Measurements from ENCODE around the gene DBT.

The DBT gene

DNA sequence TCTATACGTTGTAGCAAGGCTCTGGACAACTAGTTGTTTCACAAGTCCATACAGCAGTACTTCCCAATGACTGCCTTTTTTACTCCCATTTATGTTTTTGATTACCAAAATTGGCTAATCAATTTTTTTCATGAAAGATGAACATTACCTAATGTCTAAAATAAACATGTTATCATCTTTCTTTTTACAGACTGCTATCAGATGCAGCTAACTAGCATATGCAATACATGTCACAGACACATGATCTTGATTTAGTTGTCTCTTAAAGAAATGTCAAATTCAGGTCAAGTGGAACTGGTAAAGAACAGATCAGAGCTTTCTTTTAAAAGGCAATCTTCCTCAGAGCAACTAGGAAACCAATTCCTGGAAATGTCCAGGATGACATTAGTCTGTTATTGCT lies 630 bp upstream of the DBT start:
- Histone ChIP-seq H3K27me3 (replicated peaks; ENCODE audit: insufficient read depth, low read length) (no peaks in the 10 kb centered on the region), H3K36me3 (replicated peaks; ENCODE audit: insufficient read depth, low read length) (no peaks in the 10 kb centered on the region), H4K20me1 (ENCODE audit: insufficient read depth, low read length) (no peaks in the 10 kb centered on the region), H3K27ac (ENCODE audit: low read length) (no peak overlapping the region), H3K9ac (ENCODE audit: low read length) (peak overlapping the region; percentile 15; the same call in 1 of the 2 replicates), H3K4me2 (ENCODE audit: low read depth, low read length) (peak overlapping the region; percentile 47; the same call in 1 of the 2 replicates), H3K9me3 (replicated peaks; ENCODE audit: insufficient read depth, low read length) (no peaks in the 10 kb centered on the region), H3K9me2 (replicated peaks; ENCODE audit: insufficient read depth, low read length) (no peaks in the 10 kb centered on the region), H3K4me1 (ENCODE audit: low read length) (0 out of 2 replicates have a peak, but pooled peaks cover 3% of the 10 kb centered on the region), H2AFZ (ENCODE audit: low read length) (peak overlapping the region; percentile 95), H3K79me2 (ENCODE audit: low read length) (peaks cover 16% of the 10 kb centered on the region), H3F3A (ENCODE audit: insufficient read depth, low read length) (no peaks in the 10 kb centered on the region), H3K4me3 (ENCODE audit: low read length) (peak overlapping the region; percentile 92; the same call in 1 of the 2 replicates)
- DNase-seq, result no peak
- no peak for TF ChIP-seq EZH2 (optimal IDR thresholded peaks at IDR 0.05; ENCODE audit: low read depth, low read length)
- TF ChIP-seq, protein P1, sequence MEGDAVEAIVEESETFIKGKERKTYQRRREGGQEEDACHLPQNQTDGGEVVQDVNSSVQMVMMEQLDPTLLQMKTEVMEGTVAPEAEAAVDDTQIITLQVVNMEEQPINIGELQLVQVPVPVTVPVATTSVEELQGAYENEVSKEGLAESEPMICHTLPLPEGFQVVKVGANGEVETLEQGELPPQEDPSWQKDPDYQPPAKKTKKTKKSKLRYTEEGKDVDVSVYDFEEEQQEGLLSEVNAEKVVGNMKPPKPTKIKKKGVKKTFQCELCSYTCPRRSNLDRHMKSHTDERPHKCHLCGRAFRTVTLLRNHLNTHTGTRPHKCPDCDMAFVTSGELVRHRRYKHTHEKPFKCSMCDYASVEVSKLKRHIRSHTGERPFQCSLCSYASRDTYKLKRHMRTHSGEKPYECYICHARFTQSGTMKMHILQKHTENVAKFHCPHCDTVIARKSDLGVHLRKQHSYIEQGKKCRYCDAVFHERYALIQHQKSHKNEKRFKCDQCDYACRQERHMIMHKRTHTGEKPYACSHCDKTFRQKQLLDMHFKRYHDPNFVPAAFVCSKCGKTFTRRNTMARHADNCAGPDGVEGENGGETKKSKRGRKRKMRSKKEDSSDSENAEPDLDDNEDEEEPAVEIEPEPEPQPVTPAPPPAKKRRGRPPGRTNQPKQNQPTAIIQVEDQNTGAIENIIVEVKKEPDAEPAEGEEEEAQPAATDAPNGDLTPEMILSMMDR (IDR thresholded peaks at IDR 0.05; ENCODE audit: low read length), result no peak
- no peak for TF ChIP-seq EZH2phosphoT487 (IDR thresholded peaks at IDR 0.05; ENCODE audit: low read length)

DNA sequence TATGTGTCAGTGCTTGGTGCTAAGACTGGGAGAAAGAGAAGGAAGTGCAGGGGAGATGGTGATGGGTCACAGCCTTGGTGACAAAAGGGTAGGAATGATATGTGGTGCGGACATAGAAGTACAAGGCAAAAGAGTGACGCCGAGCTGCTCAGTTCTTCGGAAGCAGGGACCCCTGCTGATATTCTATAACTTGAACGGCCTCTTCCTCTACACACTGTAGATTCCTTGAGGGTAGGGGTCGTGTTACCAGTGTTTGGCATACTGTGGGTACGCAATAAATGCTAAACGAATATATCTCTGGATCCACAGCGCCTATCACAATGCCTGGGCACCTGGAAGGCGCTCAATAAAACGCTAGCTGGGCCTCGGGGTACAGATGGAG lies 488 bp downstream of the DBT start:
- peak overlapping the region; percentile 95 for H2AFZ ChIP-seq (ENCODE audit: low read length)
- H3F3A ChIP-seq (ENCODE audit: insufficient read depth, low read length), result no peaks in the 10 kb centered on the region
- peak overlapping the region; percentile 81 for H3K9ac ChIP-seq (ENCODE audit: low read length)
- H3K79me2 ChIP-seq (ENCODE audit: low read length), result peaks cover 16% of the 10 kb centered on the region
- 0 out of 2 replicates have a peak, but pooled peaks cover 3% of the 10 kb centered on the region for H3K4me1 ChIP-seq (ENCODE audit: low read length)
- peak overlapping the region; percentile 92 for H3K4me3 ChIP-seq (ENCODE audit: low read length)
- no peak for DNase-seq
- H3K27ac ChIP-seq (ENCODE audit: low read length), result peak overlapping the region; percentile 48; the same call in 1 of the 2 replicates
- H3K4me2 ChIP-seq (ENCODE audit: low read depth, low read length), result peak overlapping the region; percentile 78
- no peaks in the 10 kb centered on the region for H3K27me3 ChIP-seq (replicated peaks; ENCODE audit: insufficient read depth, low read length)
- TF ChIP-seq EZH2 (optimal IDR thresholded peaks at IDR 0.05; ENCODE audit: low read depth, low read length) (no peak), EZH2phosphoT487 (IDR thresholded peaks at IDR 0.05; ENCODE audit: low read length) (no peak)
- TF ChIP-seq, protein P1 (IDR thresholded peaks at IDR 0.05; ENCODE audit: low read length), result no peak
- H3K9me3 ChIP-seq (replicated peaks; ENCODE audit: insufficient read depth, low read length), result no peaks in the 10 kb centered on the region
- no peaks in the 10 kb centered on the region for H4K20me1 ChIP-seq (ENCODE audit: insufficient read depth, low read length)
- H3K36me3 ChIP-seq (replicated peaks; ENCODE audit: insufficient read depth, low read length), result no peaks in the 10 kb centered on the region
- no peaks in the 10 kb centered on the region for H3K9me2 ChIP-seq (replicated peaks; ENCODE audit: insufficient read depth, low read length)

DNA sequence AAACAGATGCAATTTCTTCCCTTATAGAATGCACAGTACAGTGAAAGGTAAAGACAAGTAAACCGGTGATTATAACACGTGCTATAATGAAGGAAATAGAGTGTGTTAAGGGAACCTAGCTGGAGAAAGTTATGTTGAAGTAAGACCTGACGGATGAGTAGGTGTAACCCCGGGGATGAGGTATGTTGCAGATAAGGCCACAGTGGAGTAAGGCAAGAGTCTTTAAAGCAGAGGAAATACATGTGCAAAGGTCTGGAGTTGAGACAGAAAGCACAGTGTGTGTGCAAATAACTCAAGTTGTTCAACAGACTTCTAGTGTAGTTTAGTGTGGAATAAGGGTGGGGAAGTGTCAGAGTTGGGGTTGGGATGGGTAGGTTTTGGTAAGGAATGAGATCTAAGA lies 2.9 kb downstream of the DBT start:
- Histone ChIP-seq H3K4me2 (ENCODE audit: low read depth, low read length) (no peak overlapping the region), H3K9me3 (replicated peaks; ENCODE audit: insufficient read depth, low read length) (no peaks in the 10 kb centered on the region), H3F3A (ENCODE audit: insufficient read depth, low read length) (no peaks in the 10 kb centered on the region), H3K36me3 (replicated peaks; ENCODE audit: insufficient read depth, low read length) (no peaks in the 10 kb centered on the region), H3K27ac (ENCODE audit: low read length) (no peak overlapping the region), H3K9ac (ENCODE audit: low read length) (no peak overlapping the region), H3K27me3 (replicated peaks; ENCODE audit: insufficient read depth, low read length) (no peaks in the 10 kb centered on the region), H3K4me1 (ENCODE audit: low read length) (0 out of 2 replicates have a peak, but pooled peaks cover 3% of the 10 kb centered on the region), H3K9me2 (replicated peaks; ENCODE audit: insufficient read depth, low read length) (no peaks in the 10 kb centered on the region), H3K4me3 (ENCODE audit: low read length) (no peak overlapping the region), H4K20me1 (ENCODE audit: insufficient read depth, low read length) (no peaks in the 10 kb centered on the region), H2AFZ (ENCODE audit: low read length) (no peak overlapping the region), H3K79me2 (ENCODE audit: low read length) (peaks cover 16% of the 10 kb centered on the region)
- no peak for DNase-seq
- TF ChIP-seq EZH2phosphoT487 (IDR thresholded peaks at IDR 0.05; ENCODE audit: low read length) (no peak), EZH2 (optimal IDR thresholded peaks at IDR 0.05; ENCODE audit: low read depth, low read length) (no peak)
- TF ChIP-seq, protein P1 (IDR thresholded peaks at IDR 0.05; ENCODE audit: low read length), result no peak
